H1 (cell line): Measurements from ENCODE around the gene WASL. TPM values are rescaled to one million over a fixed set of nuclear protein-coding genes. Genes with fewer than 3 reads are reported as not detected.

Experiments
- CTCF ChIA-PET: fragments of 300-600 bp; sonication (Branson Sonifier 250); formaldehyde crosslinking; loops from one replicate; lab custom pipeline; 2021; ENCODE audit not compliant: partially characterized antibody; lab: Charles Lee
- POLR2A ChIA-PET: fragments of 300-600 bp; sonication (Branson Sonifier 250); formaldehyde crosslinking; loops from one replicate; lab custom pipeline; 2021; ENCODE audit warnings: inconsistent platforms; ENCODE audit not compliant: partially characterized antibody; lab: Charles Lee
- DNase-seq, 2 experiments: peaks; one replicate each; pipeline versions ENCODE4 v3.0.0 to v3.0.0-alpha.2; 2010 to 2022; ENCODE audit warnings: low spot score in 2 of 2, low read depth in 1 of 2, mixed read lengths in 1 of 2
- FAIRE-seq: peaks from 2 replicates; lab custom pipeline; 2011; peaks lifted over from hg19 to GRCh38; lab: Jason Lieb, UNC
- H2AFZ ChIP-seq: 2 replicates; pipeline ENCODE4 v1.8.1; 2012; ENCODE audit warnings: low read length, inconsistent platforms
- H2AK5ac ChIP-seq: 2 replicates; pipeline ENCODE4 v1.6.1; 2013; ENCODE audit warnings: low read depth, low read length
- H2BK120ac ChIP-seq: replicated peaks from 2 replicates; pipeline ENCODE3; 2013; ENCODE audit warnings: low read depth, low read length, inconsistent platforms
- H2BK12ac ChIP-seq: 2 replicates; pipeline ENCODE4 v1.6.1; 2013; ENCODE audit warnings: low read depth, low read length
- H2BK15ac ChIP-seq: 2 replicates; pipeline ENCODE4 v1.6.1; 2013; ENCODE audit warnings: low read length
- H2BK20ac ChIP-seq: 2 replicates; pipeline ENCODE4 v1.6.1; 2013; ENCODE audit warnings: low read length
- H2BK5ac ChIP-seq: 2 replicates; pipeline ENCODE4 v1.6.1; 2013; ENCODE audit warnings: low read depth, low read length
- H3K14ac ChIP-seq: 2 replicates; pipeline ENCODE4 v1.6.1; 2013; ENCODE audit warnings: inconsistent platforms; ENCODE audit not compliant: insufficient read length
- H3K18ac ChIP-seq: 2 replicates; pipeline ENCODE4 v1.6.1; 2013; ENCODE audit warnings: low read length; ENCODE audit errors: extremely low read depth
- H3K23ac ChIP-seq: 2 replicates; pipeline ENCODE4 v1.6.1; 2013; ENCODE audit warnings: inconsistent platforms; ENCODE audit not compliant: insufficient read length
- H3K23me2 ChIP-seq: 2 replicates; pipeline ENCODE4 v1.6.1; 2013; ENCODE audit warnings: low read depth, low read length
- H3K27ac ChIP-seq: 2 replicates; pipeline ENCODE4 v1.6.1; 2011; ENCODE audit warnings: low read depth, low read length, inconsistent platforms
- H3K27me3 ChIP-seq, 4 experiments: replicated peaks in 1 of 4; 1 replicate in 1 of 4; 2 replicates in 3 of 4; pipeline versions ENCODE4 v1.6.1 to v1.8.1; 2011 to 2013; ENCODE audit warnings: low read length in 3 of 4, mild to moderate bottlenecking in 3 of 4, inconsistent platforms in 2 of 4, mixed read lengths in 2 of 4, moderate library complexity in 1 of 4; ENCODE audit not compliant: control insufficient read depth in 3 of 4, insufficient read depth in 3 of 4; ENCODE audit errors: extremely low read depth in 1 of 4
- H3K36me3 ChIP-seq, 4 experiments: 2 replicates each; pipeline versions ENCODE4 v1.6.1 to v1.8.1; 2011 to 2013; ENCODE audit warnings: mild to moderate bottlenecking in 4 of 4, low read length in 3 of 4, moderate library complexity in 2 of 4, control low read depth in 1 of 4, inconsistent platforms in 1 of 4; ENCODE audit not compliant: insufficient read depth in 4 of 4, control insufficient read depth in 2 of 4
- H3K4ac ChIP-seq: replicated peaks from 2 replicates; pipeline ENCODE3; 2013; ENCODE audit warnings: low read length, low read depth, mixed read lengths, inconsistent platforms; ENCODE audit not compliant: insufficient read length
- H3K4me1 ChIP-seq, 4 experiments: replicated peaks in 1 of 4; 1 replicate in 1 of 4; 2 replicates in 3 of 4; pipeline versions ENCODE4 v1.6.1 to v1.8.1; 2011 to 2013; ENCODE audit warnings: low read length in 3 of 4, inconsistent platforms in 2 of 4, mixed read lengths in 1 of 4; ENCODE audit not compliant: insufficient read depth in 4 of 4, control insufficient read depth in 3 of 4
- H3K4me2 ChIP-seq, 2 experiments: 2 replicates each; pipeline versions ENCODE4 v1.6.1 to v1.8.1; 2011 to 2013; ENCODE audit warnings: low read depth in 2 of 2, low read length in 2 of 2, control low read depth in 1 of 2, inconsistent platforms in 1 of 2, mild to moderate bottlenecking in 1 of 2; ENCODE audit not compliant: insufficient read depth in 1 of 2
- H3K4me3 ChIP-seq, 4 experiments: fragments of 200-600, 300-600 bp in 1 of 4; sonication (generic), shearing (Covaris generic), sonication (Bioruptor Twin) in 1 of 4; 2 replicates each; pipeline versions ENCODE4 v1.5.1 to v1.8.1; 2011 to 2016; ENCODE audit warnings: low read length in 4 of 4, low read depth in 3 of 4, control low read depth in 2 of 4, inconsistent platforms in 2 of 4, mild to moderate bottlenecking in 2 of 4, mixed read lengths in 1 of 4, moderate library complexity in 1 of 4; ENCODE audit not compliant: insufficient read depth in 2 of 4; ENCODE audit errors: extremely low read depth in 1 of 4
- H3K56ac ChIP-seq: replicated peaks from 2 replicates; pipeline ENCODE3; 2013; ENCODE audit warnings: low read depth, mild to moderate bottlenecking, mixed read lengths, low read length, inconsistent platforms; ENCODE audit not compliant: insufficient read length
- H3K79me1 ChIP-seq: 2 replicates; pipeline ENCODE4 v1.6.1; 2013; ENCODE audit warnings: low read depth, low read length, control low read depth
- H3K79me2 ChIP-seq, 2 experiments: 2 replicates each; pipeline versions ENCODE4 v1.6.1 to v1.8.1; 2012 to 2013; ENCODE audit warnings: low read length in 2 of 2, mild to moderate bottlenecking in 2 of 2, inconsistent platforms in 1 of 2; ENCODE audit not compliant: insufficient read depth in 2 of 2, control insufficient read depth in 1 of 2
- H3K9ac ChIP-seq, 4 experiments: replicated peaks in 1 of 4; 1 replicate in 1 of 4; 2 replicates in 3 of 4; pipeline versions ENCODE4 v1.6.1 to v1.8.1; 2011 to 2013; ENCODE audit warnings: low read depth in 3 of 4, low read length in 3 of 4, control low read depth in 2 of 4, mild to moderate bottlenecking in 2 of 4, moderate library complexity in 2 of 4, inconsistent platforms in 1 of 4; ENCODE audit errors: extremely low read depth in 1 of 4
- H3K9me3 ChIP-seq, 2 experiments: 2 replicates each; pipeline versions ENCODE4 v1.6.1 to v1.8.1; 2012 to 2013; ENCODE audit warnings: mild to moderate bottlenecking in 2 of 2, moderate library complexity in 2 of 2, control low read depth in 1 of 2, inconsistent platforms in 1 of 2, low read depth in 1 of 2, low read length in 1 of 2, mixed read lengths in 1 of 2; ENCODE audit not compliant: insufficient read depth in 2 of 2
- H4K20me1 ChIP-seq, 2 experiments: replicated peaks in 1 of 2; 2 replicates each; pipeline versions ENCODE3 to v1.8.1; 2011 to 2013; ENCODE audit warnings: inconsistent platforms in 2 of 2, low read length in 2 of 2, mild to moderate bottlenecking in 1 of 2; ENCODE audit not compliant: insufficient read depth in 2 of 2, control insufficient read depth in 1 of 2
- H4K5ac ChIP-seq: 2 replicates; pipeline ENCODE4 v1.6.1; 2013; ENCODE audit warnings: low read length, low read depth, mixed read lengths, inconsistent platforms; ENCODE audit not compliant: insufficient read length
- H4K8ac ChIP-seq: 2 replicates; pipeline ENCODE4 v1.8.0; 2013; ENCODE audit warnings: mild to moderate bottlenecking, moderate library complexity, low read length, inconsistent platforms; ENCODE audit not compliant: insufficient read depth; ENCODE audit errors: extremely low read depth
- H4K91ac ChIP-seq: replicated peaks from 2 replicates; pipeline ENCODE3; 2013; ENCODE audit warnings: low read length, mixed read lengths, inconsistent platforms; ENCODE audit not compliant: insufficient read length
- CBX8 ChIP-seq: fragments of 300-800, 300-1000 bp; sonication (generic); IDR thresholded peaks from 2 replicates; pipeline ENCODE4 v1.7.1; 2016; ENCODE audit warnings: low read depth, low read length, borderline replicate concordance
- CHD2 ChIP-seq: IDR thresholded peaks from 2 replicates; pipeline ENCODE4 v1.6.1; 2012; ENCODE audit warnings: low read length, improper control_type of control experiment
- EZH2 ChIP-seq: fragments of 200-600 bp; sonication (generic); IDR thresholded peaks from 2 replicates; pipeline ENCODE4 v1.7.1; 2012; ENCODE audit warnings: low read depth, mild to moderate bottlenecking, moderate library complexity, low read length, inconsistent platforms; ENCODE audit not compliant: severe bottlenecking
- SIRT6 ChIP-seq: IDR thresholded peaks from one replicate; pipeline ENCODE4 v1.7.1; 2012; ENCODE audit warnings: low read length, inconsistent platforms
- TAF7 ChIP-seq: optimal IDR thresholded peaks from 2 replicates; pipeline ENCODE3; 2011; ENCODE audit warnings: low read depth, mild to moderate bottlenecking, inconsistent platforms, low read length, moderate library complexity, borderline replicate concordance
- YY1 ChIP-seq: IDR thresholded peaks from 2 replicates; pipeline ENCODE4 v1.6.1; 2011; ENCODE audit warnings: low read depth, mild to moderate bottlenecking, low read length
- polyA plus RNA-seq, 7 experiments: library from polyadenylated mRNA; depleted of rRNA in 3 of 7; stranded (reverse) in 5 of 7; unstranded in 2 of 7; fragments of >200 nt in 5 of 7; fragments of 200-250 nt in 2 of 7; gene quantifications; 1 replicate in 5 of 7; 2 replicates in 1 of 7; 4 replicates in 1 of 7; pipeline versions ENCODE4 v1.2.1 to v1.2.3, GENCODE V29; 2011 to 2013; ENCODE audit warnings: missing spikeins in 2 of 7, mixed read lengths in 2 of 7
- total RNA-seq: library from RNA; stranded (reverse); fragmentation: NEBNext Ultra II Directional; extraction: Animal tissue kit (Norgen Biotek cat#: 25700); gene quantifications from 2 replicates; pipeline ENCODE4 v1.2.1, GENCODE V29; 2021

Gene WASL
- total and polyA plus RNA-seq, 2 of the 8 experiments (the other 6 are each of a cell fraction or from before 2014, with no cell fraction given), result 7.7 to 38.9 TPM

- H2BK5ac ChIP-seq, result no peak overlapping the region
- POLR2A ChIA-PET, result no interaction called here
- H2BK120ac ChIP-seq, result no peak overlapping the region
Measured at GRCh38 chr7:123711832-123712293, 36.9 kb downstream of the WASL start.

More at GRCh38 chr7:123711832-123712293, 36.9 kb downstream of the WASL start:
- Histone ChIP-seq H2BK15ac (no peak overlapping the region), H3K23me2 (no peaks in the 10 kb centered on the region; the same call in 1 of the 2 replicates), H3K9ac (no peak overlapping the region), H3K14ac (no peak overlapping the region), H3K36me3 (peaks cover 2 to 30% (median 8%) of the 10 kb centered on the region in 4 experiments; a peak in 6 of 8 replicates), H3K9me3 (no peaks in the 10 kb centered on the region), H3K4me2 (no peak overlapping the region)
- TF ChIP-seq EZH2 (no peak), CHD2 (no peak), SIRT6 (no peak), YY1 (no peak), TAF7 (no peak), CBX8 (no peak)
- TF ChIP-seq, all 59 proteins: peak for 0
- Histone ChIP-seq H2BK20ac (no peak overlapping the region), H3K56ac (no peak overlapping the region), H3K79me2 (peaks cover 0 to 71% of the 10 kb centered on the region in 2 experiments; a peak in 3 of 4 replicates), H3K4ac (no peak overlapping the region), H4K91ac (no peak overlapping the region), H3K23ac (no peak overlapping the region), H4K20me1 (peaks cover 2 to 8% of the 10 kb centered on the region in 2 experiments), H3K4me3 (no peak overlapping the region), H3K4me1 (peaks cover 0 to 2% (median 0%) of the 10 kb centered on the region in 4 experiments; a peak in 1 of 7 replicates), H3K79me1 (0 out of 2 replicates have a peak, but pooled peaks cover 2% of the 10 kb centered on the region), H2AFZ (no peak overlapping the region), H2AK5ac (no peak overlapping the region), H4K5ac (no peak overlapping the region), H3K27me3 (no peaks in the 10 kb centered on the region), H2BK12ac (no peak overlapping the region), H3K18ac (no peak overlapping the region), H4K8ac (no peak overlapping the region), H3K27ac (no peak overlapping the region)
- FAIRE-seq, result no peak
- CTCF ChIA-PET, result interaction anchor here (0.7 to 1.6 kb wide), 4 partner anchors 11 to 87 kb away, joined by 3 to 5 read pairs (median 4); no protein-coding TSS in a partner anchor
- DNase-seq, result no peak
